Activated B cell treated with CpG ODN at 0.5 μM for 24 hours (primary cell): ENCODE results near the gene SAMSN1. TPM values are rescaled to one million over a fixed set of nuclear protein-coding genes. Genes with fewer than 3 reads are reported as not detected.
A peak's percentile ranks its signal among the peaks of the same experiment; 100 is the strongest.

Experiments
- ATAC-seq: fragments of 200-7000 bp; cut with Tn5 transposase; one replicate; pipeline ENCODE4 v1.10.0; 2021; ENCODE audit warnings: low read depth, mild to moderate bottlenecking, moderate library complexity
- CTCF ChIA-PET: fragments of 350-600 bp; sonication (Branson Sonifier 250); formaldehyde crosslinking; loops from one replicate; lab custom pipeline; 2021; ENCODE audit warnings: antibody characterized with exemption; lab: Charles Lee
- POLR2A ChIA-PET: fragments of 350-600 bp; sonication (Branson Sonifier 250); formaldehyde crosslinking; loops from one replicate; lab custom pipeline; 2021; ENCODE audit warnings: antibody characterized with exemption; lab: Charles Lee
- DNase-seq: peaks from one replicate; pipeline ENCODE4 v3.0.0; 2022
- H3K27ac Mint-ChIP-seq: one replicate; pipeline ENCODE4 v1.8.0; 2020; ENCODE audit warnings: mixed read lengths
- H3K27me3 Mint-ChIP-seq: one replicate; pipeline ENCODE4 v1.8.0; 2021; ENCODE audit warnings: mixed read lengths
- H3K36me3 Mint-ChIP-seq: one replicate; pipeline ENCODE4 v1.8.0; 2021; ENCODE audit warnings: low read depth, mixed read lengths
- H3K4me1 Mint-ChIP-seq: one replicate; pipeline ENCODE4 v1.8.0; 2021; ENCODE audit warnings: mixed read lengths
- H3K4me3 Mint-ChIP-seq: one replicate; pipeline ENCODE4 v1.8.0; 2020; ENCODE audit warnings: mild to moderate bottlenecking, mixed read lengths
- H3K9me3 Mint-ChIP-seq: one replicate; pipeline ENCODE4 v1.8.0; 2020; ENCODE audit warnings: mixed read lengths
- CTCF ChIP-seq: fragments of 200-600 bp; IDR thresholded peaks from one replicate; pipeline ENCODE4 v1.8.0; 2022; ENCODE audit warnings: antibody characterized with exemption, mild to moderate bottlenecking
- intact Hi-C: fragments of 100-400 bp; cut with micrococcal nuclease; formaldehyde crosslinking; loops from one replicate; pipeline ENCODE4 v1.15.1; 2024
- total RNA-seq: library from RNA; stranded (reverse); gene quantifications from 2 replicates; pipeline ENCODE4 v1.2.3, GENCODE V29; 2022

SAMSN1 gene
- total RNA-seq, 1 donor from 2014 or later = 49.7 TPM

- no peak for TF ChIP-seq CTCF
Measured at GRCh38 chr21:14533499-14534428, 12.4 kb downstream of the SAMSN1 start.

DNA sequence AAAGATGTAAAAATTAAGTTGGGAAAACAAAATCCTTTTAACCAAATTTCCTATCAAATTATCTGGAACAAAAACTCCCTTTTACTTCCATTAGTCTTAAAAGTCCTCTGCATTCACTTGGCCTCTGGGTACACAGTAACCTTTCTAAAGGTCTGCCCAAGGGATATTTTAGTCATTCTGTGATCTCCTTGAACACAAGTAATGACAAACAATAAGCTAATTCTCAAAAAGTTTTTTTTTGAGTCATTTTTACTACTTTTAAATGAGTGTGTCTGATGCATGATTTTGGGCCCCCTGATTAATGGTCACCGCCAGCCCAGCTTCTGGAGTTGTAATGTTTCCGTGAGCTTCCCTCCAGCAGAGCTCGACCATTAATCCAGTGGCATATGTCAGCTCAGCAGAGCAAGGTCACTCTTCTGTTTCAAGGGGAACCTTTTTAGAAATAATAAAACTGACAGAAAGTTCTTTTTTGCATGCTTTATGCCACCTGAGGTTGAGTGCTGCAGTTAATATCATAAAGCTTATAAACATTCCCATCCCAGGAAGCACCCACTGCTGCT lies 14.3 kb downstream of the SAMSN1 start:
- CTCF ChIA-PET = interaction anchor here (0.6 to 4.6 kb wide), 3 partner anchors 9 to 205 kb away, joined by 3 to 16 read pairs (median 4); no protein-coding TSS in a partner anchor
- no peak for TF ChIP-seq CTCF
- intact Hi-C loops = loop anchor here (5.0 kb wide), 3 partner anchors 85 to 1200 kb away; no protein-coding TSS in a partner anchor
- DNase-seq (no peak), ATAC-seq (no peak)
- Mint-ChIP-seq H3K4me3 (peak overlapping the region; percentile 35), H3K4me1 (peaks cover 79% of the 10 kb centered on the region), H3K9me3 (peaks cover 5% of the 10 kb centered on the region), H3K27me3 (no peaks in the 10 kb centered on the region), H3K36me3 (peaks cover 46% of the 10 kb centered on the region), H3K27ac (peak overlapping the region; percentile 86)
- POLR2A ChIA-PET = interaction anchor here (0.8 to 1.2 kb wide), 5 partner anchors 9 to 533 kb away, joined by 3 to 4 read pairs (median 3); partner anchors contain the start of gene NRIP1

More at GRCh38 chr21:14533499-14534428, 12.4 kb downstream of the SAMSN1 start:
- peaks cover 79% of the 10 kb centered on the region for H3K4me1 Mint-ChIP-seq
- peak overlapping the region; percentile 98 for H3K27ac Mint-ChIP-seq
- peak overlapping the region; percentile 71 for H3K4me3 Mint-ChIP-seq
- peaks cover 5% of the 10 kb centered on the region for H3K9me3 Mint-ChIP-seq
- DNase-seq (no peak), ATAC-seq (peak; percentile 85)
- intact Hi-C loops = loop anchor here (1.0 to 5.0 kb wide), 10 partner anchors 7 to 1199 kb away; partner anchors contain the start of genes HSPA13 and SAMSN1
- ChIA-PET POLR2A (interaction anchor here (0.7 to 1.7 kb wide), 8 partner anchors 9 to 347 kb away, joined by 3 to 7 read pairs (median 4); no protein-coding TSS in a partner anchor), CTCF (interaction anchor here (0.8 to 4.6 kb wide), 2 partner anchors 11 to 203 kb away, joined by 3 to 16 read pairs; no protein-coding TSS in a partner anchor)
- H3K36me3 Mint-ChIP-seq = peaks cover 52% of the 10 kb centered on the region
- H3K27me3 Mint-ChIP-seq = no peaks in the 10 kb centered on the region

- H3K27ac Mint-ChIP-seq = peak overlapping the region; percentile 70
Measured at GRCh38 chr21:14530592-14530991, 15.5 kb downstream of the SAMSN1 start.

DNA sequence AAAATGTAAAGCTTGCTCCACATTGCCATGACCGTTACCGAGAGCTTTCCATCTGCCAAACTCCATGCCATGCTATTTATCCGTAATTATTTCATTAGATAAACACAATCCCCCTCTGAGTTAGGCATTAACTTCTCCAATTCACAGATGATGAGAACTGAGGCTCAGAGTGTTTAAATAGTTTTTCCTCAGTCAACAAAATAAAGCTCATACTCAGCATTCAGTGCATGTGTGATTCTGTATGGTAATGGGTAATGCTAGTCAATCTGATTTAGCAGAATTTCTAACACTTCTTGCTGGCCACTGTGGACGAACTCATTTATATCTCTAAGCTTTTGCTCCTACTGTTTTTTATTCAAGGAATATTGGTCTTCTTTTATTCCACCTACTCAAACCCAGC lies 17.3 kb downstream of the SAMSN1 start:
- Mint-ChIP-seq H3K36me3 (peaks cover 25% of the 10 kb centered on the region), H3K27ac (peak overlapping the region; percentile 15), H3K27me3 (no peaks in the 10 kb centered on the region), H3K4me1 (peaks cover 67% of the 10 kb centered on the region), H3K9me3 (no peaks in the 10 kb centered on the region), H3K4me3 (no peak overlapping the region)
- ChIA-PET POLR2A (interaction anchor here (0.5 to 2.6 kb wide), 3 partner anchors 15 to 157 kb away, joined by 3 to 5 read pairs (median 3); no protein-coding TSS in a partner anchor), CTCF (no interaction called here)
- TF ChIP-seq CTCF = no peak
- no peak for ATAC-seq
- intact Hi-C loops = no loop called here
- DNase-seq = no peak

More at GRCh38 chr21:14530592-14530991, 15.5 kb downstream of the SAMSN1 start:
- no peak for DNase-seq
- H3K36me3 Mint-ChIP-seq = peaks cover 36% of the 10 kb centered on the region
- intact Hi-C loops = loop anchor here (5.0 kb wide), 3 partner anchors 87 to 1202 kb away; no protein-coding TSS in a partner anchor
- H3K4me3 Mint-ChIP-seq = no peak overlapping the region
- POLR2A ChIA-PET = no interaction called here
- CTCF ChIA-PET = interaction anchor here (4.6 kb wide), 1 partner anchor 207 kb away, joined by 16 read pairs; no protein-coding TSS in a partner anchor
- no peak for TF ChIP-seq CTCF
- H3K4me1 Mint-ChIP-seq = peaks cover 77% of the 10 kb centered on the region
- H3K27me3 Mint-ChIP-seq = no peaks in the 10 kb centered on the region
- H3K9me3 Mint-ChIP-seq = peaks cover 2% of the 10 kb centered on the region
- ATAC-seq = no peak
